NCI-H524 treated with DMSO at 0.1 percent for 48 hours (cell line): Measurements from ENCODE around the gene TMEM138.

Source experiments
- DNase-seq: peaks from one replicate; lab custom pipeline; 2025; lab: John Stamatoyannopoulos, UW

Gene TMEM138

GRCh38 chr11:61361741-61362541 lies at the start of gene TMEM138, which contains the start of gene CYB561A3:
Gene TMEM138, plus strand, starts transcription at chr11:61362374. Its CDS starts 2,017 bp downstream, at chr11:61364391.
Gene CYB561A3, minus strand, starts transcription at chr11:61361882. Its CDS starts 5,169 bp downstream, at chr11:61356713.
- DNase-seq: peak; percentile 82

GRCh38 chr11:61315260-61315659 lies 46.9 kb upstream of the TMEM138 start:
- DNase-seq: no peak

GRCh38 chr11:61325649-61326414 lies 36.3 kb upstream of the TMEM138 start:
- no peak for DNase-seq

- DNase-seq: no peak
Observed at GRCh38 chr11:61327669-61328071, 34.5 kb upstream of the TMEM138 start.

GRCh38 chr11:61328351-61328750 lies 33.8 kb upstream of the TMEM138 start:
- DNase-seq: no peak

GRCh38 chr11:61329871-61330270 lies 32.3 kb upstream of the TMEM138 start:
- DNase-seq: no peak

GRCh38 chr11:61331651-61332050 lies 30.5 kb upstream of the TMEM138 start:
- DNase-seq: no peak

GRCh38 chr11:61332281-61332796 lies 29.8 kb upstream of the TMEM138 start:
- DNase-seq: no peak

- peak; percentile 32 for DNase-seq
Observed at GRCh38 chr11:61332797-61333549, 29.2 kb upstream of the TMEM138 start, which contains the start of the genes DDB1 and TKFC. Gene DDB1, minus strand, starts transcription at chr11:61333105. Its CDS starts 137 bp downstream, at chr11:61332968. Gene TKFC, plus strand, starts transcription at chr11:61333228. Its CDS starts 1,501 bp downstream, at chr11:61334729.

GRCh38 chr11:61333550-61334433 lies 28.4 kb upstream of the TMEM138 start:
- no peak for DNase-seq

- no peak for DNase-seq
Observed at GRCh38 chr11:61334434-61335354, 27.5 kb upstream of the TMEM138 start.

- no peak for DNase-seq
Observed at GRCh38 chr11:61335355-61335710, 26.8 kb upstream of the TMEM138 start.

GRCh38 chr11:61336171-61336935 lies 25.8 kb upstream of the TMEM138 start:
- DNase-seq: peak; percentile 20

GRCh38 chr11:61337706-61338470 lies 24.3 kb upstream of the TMEM138 start:
- DNase-seq: no peak

GRCh38 chr11:61338783-61339489 lies 23.2 kb upstream of the TMEM138 start:
- DNase-seq: no peak

- no peak for DNase-seq
Observed at GRCh38 chr11:61339490-61339878, 22.7 kb upstream of the TMEM138 start.

GRCh38 chr11:61340979-61341378 lies 21.2 kb upstream of the TMEM138 start:
- no peak for DNase-seq

GRCh38 chr11:61341706-61342105 lies 20.5 kb upstream of the TMEM138 start:
- DNase-seq: no peak
